HEK293T (cell line): ENCODE data around the gene LGMN.

Experiments used
- CTCF ChIA-PET: fragments of 350-600 bp; formaldehyde crosslinking; extraction: SDS; loops from one replicate; lab custom pipeline; 2021; ENCODE audit warnings: antibody characterized with exemption, inconsistent platforms; lab: Yijun Ruan, JAX
- POLR2A ChIA-PET: fragments of 350-600 bp; formaldehyde crosslinking; extraction: SDS; loops from one replicate; lab custom pipeline; 2020; ENCODE audit warnings: antibody characterized with exemption, inconsistent platforms; lab: Yijun Ruan, JAX
- DNase-seq: peaks from one replicate; pipeline ENCODE4 v3.0.0; 2012; ENCODE audit warnings: mixed read lengths; ENCODE audit errors: extremely low spot score
- ARNT ChIP-seq: fragments of 450-650 bp; IDR thresholded peaks from 2 replicates; pipeline ENCODE4 v1.6.1; 2017; ENCODE audit warnings: mild to moderate bottlenecking
- BHLHE40 ChIP-seq: fragments of 450-650 bp; IDR thresholded peaks from 2 replicates; pipeline ENCODE4 v1.6.1; 2016; ENCODE audit warnings: mild to moderate bottlenecking, moderate library complexity, borderline replicate concordance
- CTBP1 ChIP-seq: fragments of 450-650 bp; IDR thresholded peaks from 2 replicates; pipeline ENCODE4 v1.6.1; 2016; ENCODE audit warnings: borderline replicate concordance
- ELF4 ChIP-seq: fragments of 450-650 bp; IDR thresholded peaks from 2 replicates; pipeline ENCODE4 v1.6.1; 2017; ENCODE audit warnings: antibody characterized with exemption
- FOXA1 ChIP-seq: fragments of 450-650 bp; IDR thresholded peaks from 2 replicates; pipeline ENCODE4 v1.6.1; 2016; ENCODE audit warnings: mild to moderate bottlenecking
- FOXK2 ChIP-seq: fragments of 450-650 bp; IDR thresholded peaks from 2 replicates; pipeline ENCODE4 v1.6.1; 2016; ENCODE audit warnings: mild to moderate bottlenecking
- FOXM1 ChIP-seq: fragments of 450-650 bp; IDR thresholded peaks from 2 replicates; pipeline ENCODE4 v1.6.1; 2017; ENCODE audit warnings: mild to moderate bottlenecking, borderline replicate concordance
- HDGF ChIP-seq: fragments of 450-650 bp; IDR thresholded peaks from 2 replicates; pipeline ENCODE4 v1.6.1; 2017; ENCODE audit warnings: antibody characterized with exemption, borderline replicate concordance
- L3MBTL2 ChIP-seq: fragments of 450-650 bp; conservative IDR thresholded peaks from 2 replicates; pipeline ENCODE4 v1.6.1; 2016; ENCODE audit warnings: mild to moderate bottlenecking
- LEF1 ChIP-seq: fragments of 450-650 bp; IDR thresholded peaks from 2 replicates; pipeline ENCODE4 v1.6.1; 2017; ENCODE audit warnings: mild to moderate bottlenecking, borderline replicate concordance
- NFRKB ChIP-seq: fragments of 450-650 bp; IDR thresholded peaks from 2 replicates; pipeline ENCODE4 v1.6.1; 2016; ENCODE audit warnings: mild to moderate bottlenecking, moderate library complexity
- SP1 ChIP-seq: fragments of 450-650 bp; IDR thresholded peaks from 2 replicates; pipeline ENCODE4 v1.6.1; 2017
- SUZ12 ChIP-seq: fragments of 450-650 bp; IDR thresholded peaks from 2 replicates; pipeline ENCODE4 v1.6.1; 2016; ENCODE audit warnings: mild to moderate bottlenecking
- TARDBP ChIP-seq: fragments of 450-650 bp; IDR thresholded peaks from 2 replicates; pipeline ENCODE4 v1.6.1; 2016
- ZNF384 ChIP-seq: fragments of 450-650 bp; IDR thresholded peaks from 2 replicates; pipeline ENCODE4 v1.6.1; 2016
- TF ChIP-seq, protein P1 (sequence below): fragments of 450-650 bp; IDR thresholded peaks from 2 replicates; pipeline ENCODE4 v1.6.1; 2016

The LGMN gene

DNA sequence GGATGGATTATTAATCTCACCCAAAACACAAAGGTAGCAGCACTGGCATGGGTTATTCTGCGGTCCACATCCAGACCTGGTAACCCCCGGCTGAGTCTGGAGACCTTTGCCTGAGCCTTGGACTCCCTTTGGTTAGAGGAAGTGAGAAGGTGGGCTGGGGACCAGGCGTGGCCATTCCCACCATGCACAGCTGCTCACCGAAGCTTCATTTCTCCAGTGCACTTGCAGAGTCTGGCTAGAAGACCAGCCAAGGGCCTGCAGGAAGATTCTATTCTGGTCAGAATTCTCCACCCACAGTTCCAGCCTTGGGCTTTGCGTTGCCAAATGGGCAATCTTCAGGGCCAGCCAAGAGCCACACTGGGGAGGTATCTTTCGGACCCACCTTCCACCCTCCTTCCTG lies 73.0 kb downstream of the LGMN start:
- no peak for TF ChIP-seq HDGF
- no peak for TF ChIP-seq FOXK2
- DNase-seq: no peak
- ChIA-PET CTCF (interaction anchor here (1.8 kb wide), 1 partner anchor 11 kb away, joined by 6 read pairs; no protein-coding TSS in a partner anchor), POLR2A (no interaction called here)

DNA sequence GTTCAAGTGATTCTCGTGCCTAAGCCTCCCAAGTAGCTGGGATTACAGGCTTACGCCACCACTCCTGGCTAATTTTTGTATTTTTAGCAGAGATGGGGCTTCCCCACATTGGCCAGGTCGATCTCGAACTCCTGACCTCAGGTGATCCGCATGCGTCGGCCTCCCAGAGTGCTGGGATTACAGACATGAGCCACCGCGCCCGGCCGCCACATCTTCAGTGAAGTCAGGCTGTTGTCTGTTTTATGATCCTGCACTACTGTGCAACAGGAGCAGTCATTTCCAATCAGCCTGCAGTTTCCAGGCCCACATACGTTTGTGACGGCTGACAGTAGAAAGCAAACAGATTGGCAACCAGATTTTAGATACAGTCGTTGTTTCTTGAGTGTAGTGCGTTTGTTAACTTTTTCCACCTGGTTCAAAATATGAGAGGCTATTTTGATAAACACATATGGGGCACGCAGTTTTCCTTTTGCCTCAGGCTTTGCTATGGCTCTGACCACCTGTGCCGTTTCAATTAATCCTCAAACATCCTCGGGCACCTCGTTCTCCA lies 74.8 kb downstream of the LGMN start:
- no peak for TF ChIP-seq FOXK2
- TF ChIP-seq CTBP1: no peak
- no peak for TF ChIP-seq ARNT
- TF ChIP-seq SP1: no peak
- no peak for TF ChIP-seq TARDBP
- TF ChIP-seq ELF4: no peak
- no peak for DNase-seq
- ChIA-PET POLR2A (no interaction called here), CTCF (interaction anchor here (1.8 kb wide), 1 partner anchor 13 kb away, joined by 6 read pairs; no protein-coding TSS in a partner anchor)

DNA sequence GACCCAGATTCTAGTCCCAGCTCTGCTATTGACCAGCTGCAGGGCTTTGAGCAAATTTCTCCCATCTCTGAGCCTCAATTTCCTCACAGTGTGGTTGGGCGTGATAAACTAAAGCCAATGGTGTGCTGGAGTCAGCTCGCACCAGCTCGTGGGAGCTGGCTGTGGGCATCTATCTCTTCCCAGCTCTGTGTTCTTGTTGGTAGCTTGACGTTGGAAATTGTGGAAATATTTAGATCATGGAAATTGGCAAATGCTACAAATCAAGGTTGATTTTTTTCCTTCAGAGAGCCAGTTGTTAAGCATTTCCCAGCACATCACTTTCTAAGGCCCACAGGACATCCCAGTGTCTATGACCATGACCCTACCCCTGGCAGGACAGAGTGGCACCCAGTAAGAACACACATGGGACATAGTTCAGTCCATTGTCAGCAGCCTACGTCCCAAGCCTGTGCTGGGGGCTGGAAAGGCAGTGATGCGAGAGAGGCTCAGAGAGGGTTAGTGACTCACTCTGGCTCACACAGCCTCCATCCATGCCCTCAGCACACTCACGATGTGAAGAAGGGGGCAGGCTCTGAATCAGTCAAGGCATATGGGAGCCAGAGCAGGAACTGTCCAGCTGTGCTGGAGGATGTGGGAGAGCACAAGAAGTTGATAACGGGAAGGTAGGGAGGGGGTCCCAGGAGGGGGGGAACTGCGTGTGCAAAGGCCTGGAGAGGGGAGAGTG lies 77.6 kb downstream of the LGMN start:
- no peak for TF ChIP-seq HDGF
- TF ChIP-seq SUZ12: no peak
- TF ChIP-seq ZNF384: no peak
- no peak for TF ChIP-seq ARNT
- no peak for TF ChIP-seq FOXK2
- no peak for TF ChIP-seq SP1
- ChIA-PET CTCF (no interaction called here), POLR2A (no interaction called here)
- DNase-seq: no peak

DNA sequence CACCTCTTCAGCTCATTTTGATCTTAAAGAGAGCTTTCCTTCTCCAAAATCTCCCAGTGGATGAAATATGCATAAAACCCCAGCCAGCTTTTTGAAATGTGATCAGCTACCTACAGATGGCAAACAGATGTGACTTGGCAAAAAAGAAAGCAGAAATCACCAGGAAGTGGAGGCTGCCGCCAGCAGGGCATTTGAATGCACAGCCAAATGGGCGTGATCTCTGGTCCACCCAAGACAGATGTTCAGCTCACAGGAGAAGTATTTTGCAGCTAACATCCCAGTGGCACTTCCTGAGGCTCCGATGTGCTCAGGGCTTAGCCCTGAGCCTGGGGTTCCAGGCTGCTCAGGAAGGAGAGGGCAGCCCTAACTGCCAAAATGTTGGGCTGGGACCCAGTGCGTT lies 78.3 kb downstream of the LGMN start:
- ChIA-PET POLR2A (no interaction called here), CTCF (no interaction called here)
- DNase-seq: no peak
- TF ChIP-seq NFRKB (no peak), CTBP1 (no peak), SUZ12 (no peak), LEF1 (no peak), ARNT (no peak), BHLHE40 (no peak), FOXM1 (no peak), ELF4 (no peak), ZNF384 (no peak), HDGF (no peak), L3MBTL2 (no peak)

DNA sequence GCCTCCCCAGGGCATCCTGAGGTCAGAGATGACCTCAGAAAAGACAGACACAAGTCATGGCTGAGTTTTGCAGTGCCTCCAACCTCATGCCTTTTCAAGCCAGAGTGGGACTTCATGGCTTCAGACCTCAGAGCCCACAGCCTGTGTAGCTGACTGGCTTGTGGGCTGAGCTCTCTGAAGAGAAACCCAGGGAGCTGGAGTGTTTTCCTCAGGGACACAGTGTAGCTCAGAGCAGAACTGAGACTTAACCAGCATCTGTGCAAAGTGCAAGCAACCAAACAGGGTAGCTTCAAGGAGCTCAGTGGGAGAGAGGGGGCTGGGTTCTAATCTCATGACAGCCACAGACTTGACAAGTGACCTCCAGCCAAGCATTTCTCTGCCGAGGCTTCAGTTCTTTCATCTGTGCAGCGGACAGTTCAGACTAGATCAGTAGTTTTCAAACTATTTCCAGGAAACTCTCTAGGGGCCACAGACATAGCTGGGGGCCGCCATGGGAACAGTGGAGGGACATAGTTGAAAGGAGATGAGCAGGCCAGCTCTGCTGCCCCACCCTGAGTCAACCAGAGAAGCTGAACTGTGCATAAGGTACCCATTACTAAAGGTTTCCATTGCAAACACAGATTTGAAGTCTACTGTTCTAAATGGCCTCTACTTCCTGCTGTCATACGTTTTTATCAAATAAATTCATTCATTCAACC lies 80.0 kb downstream of the LGMN start:
- no peak for DNase-seq
- ChIA-PET POLR2A (no interaction called here), CTCF (interaction anchor here (1.5 kb wide), 1 partner anchor 18 kb away, joined by 5 read pairs; no protein-coding TSS in a partner anchor)
- TF ChIP-seq FOXA1 (no peak), TARDBP (no peak)

DNA sequence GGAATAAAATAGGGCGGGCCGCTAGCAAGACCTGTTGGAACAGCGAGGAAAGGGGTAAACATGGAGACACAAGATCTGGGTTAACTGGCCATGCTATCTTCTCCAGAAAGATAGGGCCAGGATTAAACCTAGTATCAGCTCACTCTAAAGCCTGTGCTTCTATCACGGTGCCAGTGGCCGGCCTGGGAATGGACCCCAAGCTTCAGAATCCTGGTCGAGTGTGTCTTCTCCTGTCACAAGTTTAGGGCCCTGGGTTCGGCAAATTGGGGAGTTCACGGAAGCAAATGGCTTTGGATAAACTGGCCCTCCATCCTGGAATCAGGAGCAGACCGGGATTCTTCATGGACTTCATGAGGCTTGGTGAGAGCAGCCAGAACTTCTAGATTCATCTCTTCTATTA lies 82.2 kb downstream of the LGMN start:
- DNase-seq: no peak
- no peak for TF ChIP-seq ZNF384
- TF ChIP-seq ELF4: no peak
- TF ChIP-seq LEF1: no peak
- TF ChIP-seq FOXM1: no peak
- TF ChIP-seq BHLHE40: no peak
- TF ChIP-seq, protein P1, sequence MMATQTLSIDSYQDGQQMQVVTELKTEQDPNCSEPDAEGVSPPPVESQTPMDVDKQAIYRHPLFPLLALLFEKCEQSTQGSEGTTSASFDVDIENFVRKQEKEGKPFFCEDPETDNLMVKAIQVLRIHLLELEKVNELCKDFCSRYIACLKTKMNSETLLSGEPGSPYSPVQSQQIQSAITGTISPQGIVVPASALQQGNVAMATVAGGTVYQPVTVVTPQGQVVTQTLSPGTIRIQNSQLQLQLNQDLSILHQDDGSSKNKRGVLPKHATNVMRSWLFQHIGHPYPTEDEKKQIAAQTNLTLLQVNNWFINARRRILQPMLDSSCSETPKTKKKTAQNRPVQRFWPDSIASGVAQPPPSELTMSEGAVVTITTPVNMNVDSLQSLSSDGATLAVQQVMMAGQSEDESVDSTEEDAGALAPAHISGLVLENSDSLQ: no peak
- no peak for TF ChIP-seq SUZ12
- no peak for TF ChIP-seq FOXK2
- TF ChIP-seq SP1: no peak
- TF ChIP-seq FOXA1: no peak
- no peak for TF ChIP-seq HDGF
- ChIA-PET POLR2A (no interaction called here), CTCF (no interaction called here)

DNA sequence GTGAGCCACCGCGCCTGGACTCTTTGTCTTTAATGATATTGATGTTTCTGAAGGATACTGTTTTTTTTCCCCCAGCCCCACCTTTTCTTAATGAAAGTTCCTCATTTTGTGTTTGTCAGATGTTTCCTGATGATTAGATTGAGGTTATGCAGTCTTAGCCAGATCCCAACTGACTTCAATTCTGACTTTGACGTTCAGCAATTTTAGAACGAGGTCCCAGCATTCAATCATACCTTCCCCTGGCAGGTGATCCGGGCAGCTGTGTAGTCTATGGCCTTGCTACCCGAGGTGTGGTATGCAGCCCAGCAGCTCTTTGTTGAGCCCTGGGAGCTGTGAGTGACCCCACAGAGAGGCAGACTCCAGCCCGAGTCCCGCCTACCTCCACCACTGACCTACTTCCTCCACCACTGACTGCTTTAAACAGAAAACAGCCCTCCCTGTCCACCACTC lies 82.7 kb downstream of the LGMN start:
- DNase-seq: no peak
- ChIA-PET POLR2A (no interaction called here), CTCF (no interaction called here)
- TF ChIP-seq BHLHE40 (no peak), FOXA1 (no peak), LEF1 (no peak), NFRKB (no peak), ARNT (no peak), ZNF384 (no peak), CTBP1 (no peak), L3MBTL2 (no peak)

DNA sequence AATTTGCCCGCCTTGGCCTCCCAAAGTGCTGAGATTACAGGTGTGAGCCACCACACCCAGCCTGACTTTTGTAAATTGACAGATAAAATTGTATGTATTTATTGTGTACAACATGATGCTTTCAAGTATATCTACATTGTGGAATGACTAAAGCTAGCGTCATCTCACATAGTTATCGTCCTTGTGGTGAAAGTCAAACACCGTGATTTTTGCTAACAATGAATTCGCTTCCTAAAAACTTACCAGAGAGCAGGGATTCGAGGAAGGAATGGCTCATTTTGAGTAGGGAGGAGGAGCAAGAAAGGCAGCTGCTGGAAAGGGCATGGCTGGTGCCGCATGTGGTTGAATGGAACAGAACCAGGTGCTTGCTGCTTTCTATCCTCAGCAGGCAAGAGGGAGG lies 85.4 kb downstream of the LGMN start:
- ChIA-PET POLR2A (no interaction called here), CTCF (no interaction called here)
- no peak for DNase-seq
- TF ChIP-seq FOXM1 (no peak), HDGF (no peak), ARNT (no peak), BHLHE40 (no peak), SP1 (no peak), TARDBP (no peak), CTBP1 (no peak), ZNF384 (no peak), FOXK2 (no peak), L3MBTL2 (no peak), LEF1 (no peak), NFRKB (no peak), FOXA1 (no peak)
- TF ChIP-seq, protein P1: no peak
